Measurements from ENCODE around the gene MFAP1.

MFAP1 gene

GRCh38 chr15:43762824-43763223 lies 61.7 kb downstream of the MFAP1 start:
- Histone ChIP-seq H3K4me3 (ENCODE audit: low read depth in 1 of 5, low read length in 5 of 5) (no peak overlapping the region), H3K4me1 (ENCODE audit: control insufficient read depth in 5 of 5, insufficient read depth in 5 of 5, low read length in 5 of 5) (no peaks in the 10 kb centered on the region), H3K36me3 (ENCODE audit: control insufficient read depth in 5 of 5, insufficient read depth in 5 of 5, low read length in 5 of 5) (peaks cover 38 to 91% (median 76%) of the 10 kb centered on the region in 5 donors), H3K9ac (ENCODE audit: low read length in 5 of 5) (no peak overlapping the region), H3K27ac (ENCODE audit: low read depth, low read length) (no peak overlapping the region), H3K27me3 (ENCODE audit: control insufficient read depth in 5 of 5, insufficient read depth in 4 of 5, low read length in 5 of 5) (no peaks in the 10 kb centered on the region), H3K9me3 (ENCODE audit: control insufficient read depth in 5 of 5, low read length in 5 of 5) (no peaks in the 10 kb centered on the region)

Data from subcutaneous abdominal adipose tissue (tissue), 5 donors.